Measurements from ENCODE around the gene SMIM10L2A. TPM values are rescaled to one million over a fixed set of nuclear protein-coding genes. Genes with fewer than 3 reads are reported as not detected.

The SMIM10L2A gene
- total RNA-seq = 0.29 and 0.53 TPM in 2 replicates

GRCh38 chrX:135421932-135422809, at the start of gene SMIM10L2A:
Gene SMIM10L2A (plus strand): TSS chrX:135421944. CDS start chrX:135422132, 188 bp downstream.

Small RNA genes lying within 50 kb of the gene (small RNA-seq; reads per million reads assigned to genes)
- gene RNA5SP515 = not detected

Other genes starting within 250 kb of the SMIM10L2A start
- gene ETDA, start 169.9 kb upstream of the SMIM10L2A start, total RNA-seq = not detected in 2 replicates
- gene ETDC, start 112.5 kb upstream of the SMIM10L2A start, total RNA-seq = not detected in 2 replicates
- gene ZNF75D, start 77.8 kb upstream of the SMIM10L2A start, total RNA-seq = 8.2 and 8.6 TPM in 2 replicates
- gene ZNF449, start 77.1 kb upstream of the SMIM10L2A start, total RNA-seq = 13.8 and 15.1 TPM in 2 replicates
- 4.7 and 5.1 TPM in 2 replicates for gene INTS6L, start 98.7 kb downstream of the SMIM10L2A start, total RNA-seq